HG03565 (cell line): ENCODE results near the gene CPNE5.

ENCODE experiments used
- ATAC-seq: cut with Tn5 transposase; IDR thresholded peaks from one replicate; pipeline ENCODE4 v1.9.1; 2021; ENCODE audit warnings: mild to moderate bottlenecking, moderate library complexity; ENCODE audit not compliant: unreplicated experiment

Gene CPNE5

GRCh38 chr6:36858407-36858981, 19.2 kb upstream of the CPNE5 start:
- ATAC-seq = no peak

- ATAC-seq = no peak
These were observed 18.1 kb upstream of the CPNE5 start for GRCh38 chr6:36857325-36857724.

- no peak for ATAC-seq
These were observed 17.0 kb upstream of the CPNE5 start for GRCh38 chr6:36856277-36856676.

- ATAC-seq = no peak
These were observed 16.5 kb upstream of the CPNE5 start for GRCh38 chr6:36855750-36856149.

- no peak for ATAC-seq
These were observed 14.1 kb upstream of the CPNE5 start for GRCh38 chr6:36853325-36853724.

- no peak for ATAC-seq
These were observed 13.4 kb upstream of the CPNE5 start for GRCh38 chr6:36852481-36853147.

- no peak for ATAC-seq
These were observed 12.4 kb upstream of the CPNE5 start for GRCh38 chr6:36851626-36852025.

GRCh38 chr6:36851149-36851614, 11.9 kb upstream of the CPNE5 start:
- ATAC-seq = no peak

GRCh38 chr6:36850021-36850420, 10.8 kb upstream of the CPNE5 start:
- no peak for ATAC-seq

GRCh38 chr6:36848658-36849441, 9.6 kb upstream of the CPNE5 start:
- ATAC-seq = no peak

- ATAC-seq = no peak
These were observed 8.7 kb upstream of the CPNE5 start for GRCh38 chr6:36847991-36848390.

- ATAC-seq = no peak
These were observed 7.9 kb upstream of the CPNE5 start for GRCh38 chr6:36847152-36847551.

GRCh38 chr6:36845233-36845632, 6.0 kb upstream of the CPNE5 start:
- no peak for ATAC-seq

- ATAC-seq = no peak
These were observed 5.3 kb upstream of the CPNE5 start for GRCh38 chr6:36844232-36845170.

- ATAC-seq = no peak
These were observed 3.9 kb upstream of the CPNE5 start for GRCh38 chr6:36843170-36843569.

GRCh38 chr6:36841756-36842155, 2.5 kb upstream of the CPNE5 start:
- no peak for ATAC-seq

- ATAC-seq = no peak
These were observed 1.5 kb upstream of the CPNE5 start for GRCh38 chr6:36840432-36841403.

GRCh38 chr6:36839749-36840431, 646 bp upstream of the CPNE5 start:
- no peak for ATAC-seq

GRCh38 chr6:36837686-36838085, 1.6 kb downstream of the CPNE5 start:
- no peak for ATAC-seq
